B cell (primary cell): ENCODE results near the gene SIRT7. TPM values are rescaled to one million over a fixed set of nuclear protein-coding genes. Genes with fewer than 3 reads are reported as not detected.

ENCODE experiments used
- ATAC-seq: fragments of 200-7000 bp; cut with Tn5 transposase; one replicate; pipeline ENCODE4 v1.10.0; 2021; ENCODE audit warnings: low read depth, mild to moderate bottlenecking, moderate number of reproducible peaks, moderate library complexity
- CTCF ChIA-PET: fragments of 350-600 bp; sonication (Branson Sonifier 250); formaldehyde crosslinking; loops from one replicate; lab custom pipeline; 2021; ENCODE audit warnings: antibody characterized with exemption, inconsistent platforms; lab: Charles Lee
- POLR2A ChIA-PET: fragments of 350-600 bp; sonication (Branson Sonifier 250); formaldehyde crosslinking; loops from one replicate; lab custom pipeline; 2021; ENCODE audit warnings: antibody characterized with exemption; lab: Charles Lee
- DNase-seq: peaks from one replicate; pipeline ENCODE4 v3.0.0; 2013
- H2AFZ ChIP-seq: 2 replicates; pipeline ENCODE4 v1.6.1; 2012; ENCODE audit warnings: mild to moderate bottlenecking, low read depth, low read length; ENCODE audit not compliant: insufficient read depth, poor library complexity, severe bottlenecking
- H3K27ac ChIP-seq, 2 donors: 1 replicate in 1 of 2; 2 replicates in 1 of 2; pipeline ENCODE4 v1.5.1; 2012 to 2013; ENCODE audit warnings: low read length in 2 of 2, mild to moderate bottlenecking in 2 of 2, moderate library complexity in 1 of 2
- H3K27me3 ChIP-seq, 4 experiments: fragments of 200-600 bp in 1 of 4; sonication (generic) in 1 of 4; replicated peaks in 1 of 4; 1 replicate in 2 of 4; 2 replicates in 2 of 4; pipeline versions ENCODE4 v1.6.1 to v1.7.0; 2013 to 2016; ENCODE audit warnings: low read length in 3 of 4, mild to moderate bottlenecking in 2 of 4, mixed read lengths in 1 of 4, moderate library complexity in 1 of 4; ENCODE audit not compliant: insufficient read depth in 4 of 4, control insufficient read depth in 3 of 4; ENCODE audit errors: control extremely low read depth in 1 of 4
- H3K36me3 ChIP-seq, 2 experiments: replicated peaks in 1 of 2; 1 replicate in 1 of 2; 2 replicates in 1 of 2; pipeline versions ENCODE4 v1.6.1 to v1.7.1; 2013; ENCODE audit warnings: low read length in 1 of 2; ENCODE audit not compliant: insufficient read depth in 2 of 2, control insufficient read depth in 1 of 2; ENCODE audit errors: control extremely low read depth in 1 of 2, extremely low read depth in 1 of 2
- H3K4me1 ChIP-seq, 2 donors: fragments of 200-600 bp in 1 of 2; sonication (generic) in 1 of 2; 1 replicate in 1 of 2; 2 replicates in 1 of 2; pipeline versions ENCODE4 v1.5.1 to v1.6.1; 2013 to 2017; ENCODE audit warnings: low read length in 2 of 2; ENCODE audit not compliant: control insufficient read depth in 2 of 2, insufficient read depth in 2 of 2
- H3K4me2 ChIP-seq: replicated peaks from 2 replicates; pipeline ENCODE3; 2012; ENCODE audit warnings: mild to moderate bottlenecking, low read depth, low read length; ENCODE audit not compliant: poor library complexity, severe bottlenecking
- H3K4me3 ChIP-seq, 5 experiments: fragments of 200-600 bp in 1 of 5; sonication (generic) in 1 of 5; 1 replicate in 3 of 5; 2 replicates in 2 of 5; pipeline versions ENCODE4 v1.5.1 to v1.7.0; 2011 to 2016; ENCODE audit warnings: low read length in 4 of 5, mild to moderate bottlenecking in 4 of 5, low read depth in 2 of 5, control low read depth in 1 of 5, moderate library complexity in 1 of 5; ENCODE audit not compliant: insufficient read depth in 1 of 5; ENCODE audit errors: control extremely low read depth in 1 of 5, extremely low read depth in 1 of 5
- H3K79me2 ChIP-seq: fragments of 200-600 bp; sonication (generic); one replicate; pipeline ENCODE4 v1.6.0; 2016; ENCODE audit warnings: low read length; ENCODE audit not compliant: control insufficient read depth, insufficient read depth
- H3K9ac ChIP-seq: fragments of 200-600 bp; sonication (generic); 2 replicates; pipeline ENCODE4 v1.6.1; 2017; ENCODE audit warnings: mild to moderate bottlenecking, low read length, moderate library complexity
- H3K9me3 ChIP-seq, 3 donors: one replicate each; pipeline versions ENCODE4 v1.6.1 to v1.7.1; 2013; ENCODE audit warnings: low read length in 2 of 3; ENCODE audit not compliant: control insufficient read depth in 2 of 3, insufficient read depth in 1 of 3; ENCODE audit errors: control extremely low read depth in 1 of 3
- H4K20me1 ChIP-seq: 2 replicates; pipeline ENCODE4 v1.6.0; 2012; ENCODE audit warnings: mild to moderate bottlenecking, low read length; ENCODE audit not compliant: insufficient read depth, control insufficient read depth, poor library complexity, severe bottlenecking
- H3K27ac Mint-ChIP-seq: one replicate; pipeline ENCODE4 v1.8.0; 2021; ENCODE audit warnings: mixed read lengths
- H3K27me3 Mint-ChIP-seq: one replicate; pipeline ENCODE4 v1.8.0; 2021; ENCODE audit warnings: mixed read lengths
- H3K4me1 Mint-ChIP-seq: one replicate; pipeline ENCODE4 v1.8.0; 2021; ENCODE audit warnings: mixed read lengths
- H3K4me3 Mint-ChIP-seq: one replicate; pipeline ENCODE4 v1.8.0; 2021; ENCODE audit warnings: mixed read lengths
- H3K9me3 Mint-ChIP-seq: one replicate; pipeline ENCODE4 v1.8.0; 2022; ENCODE audit warnings: mixed read lengths; ENCODE audit not compliant: insufficient read depth
- EZH2 ChIP-seq: IDR thresholded peaks from 2 replicates; pipeline ENCODE4 v1.6.1; 2012; ENCODE audit warnings: borderline replicate concordance, low read depth, mild to moderate bottlenecking, moderate library complexity, low read length; ENCODE audit not compliant: insufficient read depth, poor library complexity, severe bottlenecking
- WGBS: methylation state at CpG from one replicate; pipeline ENCODE4 v1.1.5; 2013; ENCODE audit warnings: missing lambda C conversion rate; ENCODE audit not compliant: insufficient coverage; 5-methylcytosine and 5-hydroxymethylcytosine counted together
- intact Hi-C: fragments of 100-400 bp; cut with micrococcal nuclease; formaldehyde crosslinking; loops from one replicate; pipeline ENCODE4 v1.10.0; 2022
- polyA plus RNA-seq: library from polyadenylated mRNA; depleted of rRNA; stranded (reverse); fragments of >200 nt; gene quantifications from 2 replicates; pipeline ENCODE4 v1.2.3, GENCODE V29; 2012
- total RNA-seq, 2 donors: library from RNA; stranded (reverse); fragments of 120-200 nt in 1 of 2; gene quantifications; 1 replicate in 1 of 2; 2 replicates in 1 of 2; pipeline versions ENCODE4 v1.2.3 to v1.2.4, GENCODE V29; 2013 to 2022
- TF ChIP-seq, protein P1 (sequence below): fragments of 200-600 bp; IDR thresholded peaks from one replicate; pipeline ENCODE4 v1.8.0; 2022; ENCODE audit warnings: antibody characterized with exemption, mild to moderate bottlenecking

The SIRT7 gene
- total and polyA plus RNA-seq, 2 donors (not counting 1 experiment from before 2014, with no cell fraction given), result 77.2 to 82.7 TPM

DNA sequence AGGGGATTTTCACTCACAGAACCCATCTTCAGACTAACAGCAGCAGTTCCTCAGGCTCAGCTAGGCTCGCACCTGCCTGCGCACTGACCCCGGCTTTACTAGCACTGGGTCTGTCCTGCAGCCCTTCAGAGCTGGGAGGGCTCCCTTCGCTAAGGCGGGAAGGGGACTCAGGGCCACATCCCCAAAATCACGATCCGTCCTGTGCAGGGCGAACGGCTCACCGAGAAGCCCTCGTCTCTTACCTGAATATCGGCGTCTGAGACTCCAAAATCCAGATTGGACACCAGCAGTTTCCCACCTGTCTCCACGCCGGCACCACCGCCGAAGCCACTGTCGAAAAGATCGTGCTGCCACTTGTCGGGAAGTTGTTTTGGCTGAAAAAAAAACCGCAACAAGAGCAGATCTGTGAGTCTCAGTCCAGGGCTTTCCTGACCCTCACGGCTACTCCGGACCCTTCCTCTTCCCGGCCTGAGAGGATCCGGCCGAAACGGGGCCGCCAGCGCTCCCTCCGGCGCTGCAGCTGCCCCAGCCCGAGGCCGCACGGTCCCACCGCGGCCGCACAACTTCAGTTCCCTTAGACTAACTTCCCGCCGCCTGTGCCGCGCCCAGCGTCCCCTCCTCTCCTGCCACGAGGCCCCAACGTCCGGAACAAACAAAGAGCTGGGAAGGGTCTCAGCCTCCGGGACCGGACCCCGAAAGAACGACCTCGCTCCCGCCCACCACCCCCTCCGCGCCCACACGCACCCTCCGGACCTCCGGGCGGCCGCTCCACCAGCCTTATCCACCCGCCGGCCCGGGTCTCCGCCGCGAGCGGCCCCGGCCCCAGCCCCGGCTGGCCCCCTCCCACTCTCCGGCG lies 27.3 kb downstream of the SIRT7 start:
- DNase-seq (peak; percentile 55), ATAC-seq (no peak)
- peaks cover 2 to 45% of the 10 kb centered on the region in 2 experiments for H3K36me3 ChIP-seq
- Mint-ChIP-seq H3K4me3 (peak overlapping the region; percentile 83), H3K27ac (peak overlapping the region; percentile 88), H3K9me3 (no peaks in the 10 kb centered on the region), H3K27me3 (no peaks in the 10 kb centered on the region), H3K4me1 (peaks cover 19% of the 10 kb centered on the region)
- intact Hi-C loops, result loop anchor here (1.0 to 5.0 kb wide), 7 partner anchors 20 to 207 kb away; partner anchors contain the start of genes ARL16, MAFG, MCRIP1 and MRPL12
- H3K4me3 ChIP-seq, result peak overlapping the region; percentile 4 to 71 (median 62)
- peak overlapping the region; percentile 34 to 83 for H3K27ac ChIP-seq
- POLR2A ChIA-PET, result interaction anchor here (1.0 kb wide), 1 partner anchor 207 kb away, joined by 3 read pairs; the partner anchor contains the start of genes ARL16 and HGS
- H3K9me3 ChIP-seq, result no peaks in the 10 kb centered on the region
- 11% methylated on average over 65 of the region's 69 CpGs for WGBS
- H3K4me2 ChIP-seq, result peak overlapping the region; percentile 93
- CTCF ChIA-PET, result interaction anchor here (0.7 kb wide), 1 partner anchor 18 kb away, joined by 3 read pairs; no protein-coding TSS in a partner anchor
- H3K27me3 ChIP-seq, result no peaks in the 10 kb centered on the region
- peak overlapping the region; percentile 38 for H2AFZ ChIP-seq
- peaks cover 50% of the 10 kb centered on the region for H3K79me2 ChIP-seq
- peaks cover 7% of the 10 kb centered on the region for H4K20me1 ChIP-seq
- peak overlapping the region; percentile 84 for H3K9ac ChIP-seq
- TF ChIP-seq, protein P1, sequence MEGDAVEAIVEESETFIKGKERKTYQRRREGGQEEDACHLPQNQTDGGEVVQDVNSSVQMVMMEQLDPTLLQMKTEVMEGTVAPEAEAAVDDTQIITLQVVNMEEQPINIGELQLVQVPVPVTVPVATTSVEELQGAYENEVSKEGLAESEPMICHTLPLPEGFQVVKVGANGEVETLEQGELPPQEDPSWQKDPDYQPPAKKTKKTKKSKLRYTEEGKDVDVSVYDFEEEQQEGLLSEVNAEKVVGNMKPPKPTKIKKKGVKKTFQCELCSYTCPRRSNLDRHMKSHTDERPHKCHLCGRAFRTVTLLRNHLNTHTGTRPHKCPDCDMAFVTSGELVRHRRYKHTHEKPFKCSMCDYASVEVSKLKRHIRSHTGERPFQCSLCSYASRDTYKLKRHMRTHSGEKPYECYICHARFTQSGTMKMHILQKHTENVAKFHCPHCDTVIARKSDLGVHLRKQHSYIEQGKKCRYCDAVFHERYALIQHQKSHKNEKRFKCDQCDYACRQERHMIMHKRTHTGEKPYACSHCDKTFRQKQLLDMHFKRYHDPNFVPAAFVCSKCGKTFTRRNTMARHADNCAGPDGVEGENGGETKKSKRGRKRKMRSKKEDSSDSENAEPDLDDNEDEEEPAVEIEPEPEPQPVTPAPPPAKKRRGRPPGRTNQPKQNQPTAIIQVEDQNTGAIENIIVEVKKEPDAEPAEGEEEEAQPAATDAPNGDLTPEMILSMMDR, result no peak
- TF ChIP-seq EZH2, result no peak
- peaks cover 10 to 25% of the 10 kb centered on the region in 2 donors for H3K4me1 ChIP-seq
